GM21367 (cell line): ENCODE data around the gene APOC4.
"Not testable (repeated sequence)": the region's sequence is repeated elsewhere in the genome, so short reads cannot be mapped to it uniquely, and the experiment has no call there.

Source experiments
- ATAC-seq: cut with Tn5 transposase; IDR thresholded peaks from one replicate; pipeline ENCODE4 v1.9.1; 2021; ENCODE audit not compliant: unreplicated experiment

APOC4 gene

GRCh38 chr19:44942067-44942571, at the start of gene APOC4:
TSS of gene APOC4 (plus strand) at chr19:44942237. CDS start at chr19:44942278, 41 bp downstream.
- ATAC-seq = no peak

GRCh38 chr19:44892932-44893331, 49.1 kb upstream of the APOC4 start:
- ATAC-seq = no peak

DNA sequence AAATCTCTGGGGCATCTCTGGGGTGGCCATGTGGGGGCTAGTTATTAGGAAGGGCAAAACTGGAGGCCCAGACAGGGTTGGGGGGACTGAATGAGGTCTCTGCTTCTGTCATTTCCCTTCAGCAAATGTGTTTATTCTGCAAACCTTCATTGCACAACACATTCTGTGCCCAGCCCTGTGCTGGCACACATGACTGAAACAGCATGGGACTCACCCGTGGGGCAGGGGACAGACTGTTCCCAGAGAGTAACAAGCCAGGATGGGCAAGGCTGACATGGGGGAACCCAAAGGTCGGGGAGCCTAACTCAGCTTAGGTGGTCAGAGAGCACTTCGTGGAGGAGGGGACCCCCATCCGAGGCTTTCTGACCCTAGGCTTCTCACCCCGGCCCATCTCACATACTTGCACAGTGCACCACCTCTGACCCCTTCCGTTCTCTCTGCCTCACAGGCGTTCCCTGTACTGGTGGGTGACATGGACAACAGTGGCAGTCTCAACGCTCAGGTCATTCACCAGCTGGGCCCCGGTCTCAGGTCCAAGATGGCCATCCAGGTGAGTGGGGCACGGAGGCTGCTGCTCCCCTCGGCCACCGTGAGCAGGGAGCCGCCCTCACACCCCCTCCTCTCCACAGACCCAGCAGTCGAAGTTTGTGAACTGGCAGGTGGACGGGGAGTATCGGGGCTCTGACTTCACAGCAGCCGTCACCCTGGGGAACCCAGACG, 48.5 kb upstream of the APOC4 start:
- ATAC-seq = no peak

GRCh38 chr19:44894052-44894400, 48.0 kb upstream of the APOC4 start:
- ATAC-seq = no peak

GRCh38 chr19:44894946-44895345, 47.1 kb upstream of the APOC4 start:
- no peak for ATAC-seq

- no peak for ATAC-seq
Observed at GRCh38 chr19:44897835-44898234, 44.2 kb upstream of the APOC4 start.

GRCh38 chr19:44900328-44901244, 41.5 kb upstream of the APOC4 start:
- ATAC-seq = no peak

GRCh38 chr19:44903216-44903601, 38.8 kb upstream of the APOC4 start:
- ATAC-seq = no peak

- no peak for ATAC-seq
Observed at GRCh38 chr19:44903602-44904425, 38.2 kb upstream of the APOC4 start.

- no peak for ATAC-seq
Observed at GRCh38 chr19:44904426-44904994, 37.5 kb upstream of the APOC4 start.

GRCh38 chr19:44905437-44906160, 36.4 kb upstream of the APOC4 start, which contains the start of gene APOE:
TSS of gene APOE (plus strand) at chr19:44905796. CDS start at chr19:44906625, 829 bp downstream.
- no peak for ATAC-seq

- no peak for ATAC-seq
Observed at GRCh38 chr19:44907613-44908012, 34.4 kb upstream of the APOC4 start.

GRCh38 chr19:44908074-44908835, 33.8 kb upstream of the APOC4 start:
- no peak for ATAC-seq

- ATAC-seq = no peak
Observed at GRCh38 chr19:44908836-44909261, 33.2 kb upstream of the APOC4 start.

DNA sequence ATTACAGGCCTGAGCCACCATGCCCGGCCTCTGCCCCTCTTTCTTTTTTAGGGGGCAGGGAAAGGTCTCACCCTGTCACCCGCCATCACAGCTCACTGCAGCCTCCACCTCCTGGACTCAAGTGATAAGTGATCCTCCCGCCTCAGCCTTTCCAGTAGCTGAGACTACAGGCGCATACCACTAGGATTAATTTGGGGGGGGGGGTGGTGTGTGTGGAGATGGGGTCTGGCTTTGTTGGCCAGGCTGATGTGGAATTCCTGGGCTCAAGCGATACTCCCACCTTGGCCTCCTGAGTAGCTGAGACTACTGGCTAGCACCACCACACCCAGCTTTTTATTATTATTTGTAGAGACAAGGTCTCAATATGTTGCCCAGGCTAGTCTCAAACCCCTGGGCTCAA, 32.3 kb upstream of the APOC4 start:
- no peak for ATAC-seq

DNA sequence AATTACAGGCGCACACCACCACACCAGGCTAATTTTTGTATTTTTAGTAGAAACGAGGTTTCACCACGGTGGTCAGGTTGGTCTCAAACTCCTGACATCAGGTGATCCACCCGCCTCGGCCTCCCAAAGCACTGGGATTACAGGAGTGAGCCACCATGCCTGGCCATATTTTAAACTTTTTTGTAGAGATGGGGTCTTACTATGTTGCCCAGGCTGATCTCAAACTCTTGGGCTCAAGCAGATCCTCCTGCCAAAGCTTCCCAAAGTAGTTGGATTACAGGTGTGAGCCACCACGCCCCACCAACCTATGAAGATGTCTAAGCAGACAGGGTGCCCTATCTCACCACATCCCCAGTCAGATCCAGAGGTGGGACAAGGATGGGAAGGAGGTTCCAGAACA, 30.1 kb upstream of the APOC4 start:
- not testable (repeated sequence) for ATAC-seq

DNA sequence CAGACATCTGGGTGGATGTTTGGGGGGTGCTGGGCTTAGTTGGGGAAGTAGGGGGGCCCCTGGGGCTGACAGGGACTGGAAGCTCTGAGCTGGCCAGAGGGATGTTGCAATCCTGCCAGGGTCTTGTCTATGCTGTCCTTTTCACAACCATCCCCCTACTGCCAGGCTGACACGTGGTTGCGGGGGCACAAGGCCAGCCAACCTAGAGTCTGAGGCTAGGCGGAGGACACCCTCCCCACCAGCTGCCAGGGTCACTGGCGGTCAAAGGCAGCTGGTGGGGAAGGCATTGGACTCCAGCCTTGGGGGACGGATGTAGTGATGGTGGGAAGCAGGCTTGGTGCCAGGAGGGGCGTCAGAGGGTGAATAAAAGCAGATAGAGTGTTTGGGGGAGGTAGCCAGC, 29.2 kb upstream of the APOC4 start:
- ATAC-seq = no peak

GRCh38 chr19:44913512-44914432, 28.3 kb upstream of the APOC4 start:
- not testable (repeated sequence) for ATAC-seq
